Hippocampal formation (tissue), 2 donors: ENCODE data around the gene OMA1.
A peak's percentile ranks its signal among the peaks of the same experiment; 100 is the strongest.
"Not testable (repeated sequence)": the region's sequence is repeated elsewhere in the genome, so short reads cannot be mapped to it uniquely, and the experiment has no call there.

Source experiments
- DNase-seq, 2 donors: peaks; one replicate each; lab custom pipeline; 2025; lab: John Stamatoyannopoulos, UW

OMA1 gene

GRCh38 chr1:58524353-58524945, 22.1 kb downstream of the OMA1 start:
- no peak for DNase-seq

GRCh38 chr1:58515794-58516401, 30.6 kb downstream of the OMA1 start:
- peak in 1 of 2 donors; percentile 63 for DNase-seq

GRCh38 chr1:58513956-58514355, 32.6 kb downstream of the OMA1 start:
- DNase-seq = no peak

- DNase-seq = no peak
These were observed 37.9 kb downstream of the OMA1 start for GRCh38 chr1:58508629-58509028.

GRCh38 chr1:58505286-58505685, 41.2 kb downstream of the OMA1 start:
- DNase-seq = no peak

- DNase-seq = no peak
These were observed 44.0 kb downstream of the OMA1 start for GRCh38 chr1:58502519-58502918.

- no peak for DNase-seq
These were observed 46.5 kb downstream of the OMA1 start for GRCh38 chr1:58500043-58500442.

- no peak for DNase-seq
These were observed 49.0 kb downstream of the OMA1 start for GRCh38 chr1:58497499-58497898.

- no peak for DNase-seq
These were observed 50.5 kb downstream of the OMA1 start for GRCh38 chr1:58496042-58496441.

GRCh38 chr1:58488914-58489313, 57.6 kb downstream of the OMA1 start:
- DNase-seq = not testable (repeated sequence)

GRCh38 chr1:58487002-58487401, 59.5 kb downstream of the OMA1 start:
- DNase-seq = no peak

GRCh38 chr1:58481962-58482361, 64.6 kb downstream of the OMA1 start:
- no peak for DNase-seq

- no peak for DNase-seq
These were observed 66.3 kb downstream of the OMA1 start for GRCh38 chr1:58480191-58480590.

GRCh38 chr1:58477390-58477789, 69.1 kb downstream of the OMA1 start:
- DNase-seq = no peak

GRCh38 chr1:58476179-58476578, 70.3 kb downstream of the OMA1 start:
- DNase-seq = no peak

GRCh38 chr1:58469476-58469875, 77.0 kb downstream of the OMA1 start:
- DNase-seq = no peak

GRCh38 chr1:58469016-58469415, 77.5 kb downstream of the OMA1 start:
- DNase-seq = no peak

- DNase-seq = no peak
These were observed 77.9 kb downstream of the OMA1 start for GRCh38 chr1:58468612-58469011.

- DNase-seq = no peak
These were observed 79.8 kb downstream of the OMA1 start for GRCh38 chr1:58466630-58467241.

GRCh38 chr1:58465825-58466629, 80.5 kb downstream of the OMA1 start:
- DNase-seq = no peak

- no peak for DNase-seq
These were observed 81.3 kb downstream of the OMA1 start for GRCh38 chr1:58465176-58465575.

GRCh38 chr1:58460469-58460868, 86.1 kb downstream of the OMA1 start:
- DNase-seq = no peak

GRCh38 chr1:58459911-58460310, 86.6 kb downstream of the OMA1 start:
- DNase-seq = no peak
